ENCODE measurements around the gene POU2AF2. TPM values are rescaled to one million over a fixed set of nuclear protein-coding genes. Genes with fewer than 3 reads are reported as not detected.

Gene POU2AF2
- total and polyA plus RNA-seq, 2 of the 8 experiments (the other 6 are each of a cell fraction or from before 2014, with no cell fraction given): not detected

- WGBS, 2 experiments (ENCODE audit: extremely low coverage in 1 of 2, insufficient coverage in 1 of 2, insufficient read length in 1 of 2, insufficient replicate concordance in 2 of 2, low coverage in 1 of 2, low lambda C conversion rate in 2 of 2, missing lambda C conversion rate in 1 of 2): 88% methylated on average over 1 of the region's 1 CpG; no CpG with 5 or more reads in 1 of the 2 experiments
- Histone ChIP-seq H3K79me1 (ENCODE audit: low read depth, low read length) (no peaks in the 10 kb centered on the region), H2AFZ (ENCODE audit: low read length) (no peak overlapping the region), H4K20me1 (replicated peaks in 1 of 2; ENCODE audit: control insufficient read depth in 1 of 2, insufficient read depth in 2 of 2, low read length in 2 of 2) (no peaks in the 10 kb centered on the region), H4K5ac (ENCODE audit: insufficient read length, low read depth, low read length) (no peak overlapping the region), H3K4me3 (ENCODE audit: extremely low read depth in 1 of 4, insufficient read depth in 2 of 4, low read depth in 3 of 4, low read length in 4 of 4) (no peak overlapping the region), H3K23ac (ENCODE audit: insufficient read length) (no peak overlapping the region), H3K4me2 (ENCODE audit: insufficient read depth in 1 of 2, low read depth in 2 of 2, low read length in 2 of 2) (no peak overlapping the region), H2BK20ac (ENCODE audit: low read length) (no peak overlapping the region), H3K79me2 (ENCODE audit: control insufficient read depth in 1 of 2, insufficient read depth in 2 of 2, low read length in 2 of 2) (no peaks in the 10 kb centered on the region), H3K14ac (ENCODE audit: insufficient read length) (no peak overlapping the region), H3K18ac (ENCODE audit: extremely low read depth, low read length) (no peak overlapping the region), H3K56ac (replicated peaks; ENCODE audit: insufficient read length, low read depth, low read length) (no peak overlapping the region), H4K8ac (ENCODE audit: extremely low read depth, insufficient read depth, low read length) (no peak overlapping the region), H3K36me3 (ENCODE audit: control insufficient read depth in 2 of 4, insufficient read depth in 4 of 4, low read length in 3 of 4) (no peaks in the 10 kb centered on the region), H2BK15ac (ENCODE audit: low read length) (no peak overlapping the region), H3K9me3 (ENCODE audit: insufficient read depth in 2 of 2, low read depth in 1 of 2, low read length in 1 of 2) (no peaks in the 10 kb centered on the region), H3K4ac (replicated peaks; ENCODE audit: insufficient read length, low read depth, low read length) (no peak overlapping the region), H3K27ac (ENCODE audit: low read depth, low read length) (no peak overlapping the region), H3K23me2 (ENCODE audit: low read depth, low read length) (peaks cover 4% of the 10 kb centered on the region; the same call in 1 of the 2 replicates), H3K27me3 (replicated peaks in 1 of 4; ENCODE audit: control insufficient read depth in 3 of 4, extremely low read depth in 1 of 4, insufficient read depth in 3 of 4, low read length in 3 of 4) (no peaks in the 10 kb centered on the region), H2AK5ac (ENCODE audit: low read depth, low read length) (no peak overlapping the region), H2BK5ac (ENCODE audit: low read depth, low read length) (no peak overlapping the region), H4K91ac (replicated peaks; ENCODE audit: insufficient read length, low read length) (no peak overlapping the region), H2BK120ac (replicated peaks; ENCODE audit: low read depth, low read length) (no peak overlapping the region), H3K4me1 (replicated peaks in 1 of 4; ENCODE audit: control insufficient read depth in 3 of 4, insufficient read depth in 4 of 4, low read length in 3 of 4) (no peaks in the 10 kb centered on the region), H3K9ac (replicated peaks in 1 of 4; ENCODE audit: extremely low read depth in 1 of 4, low read depth in 3 of 4, low read length in 3 of 4) (no peak overlapping the region), H2BK12ac (ENCODE audit: low read depth, low read length) (no peak overlapping the region)
- no peak for TF ChIP-seq BCL11A (IDR thresholded peaks at IDR 0.05; ENCODE audit: low read depth in 2 of 2, low read length in 2 of 2)
- no peak for TF ChIP-seq JUND (IDR thresholded peaks at IDR 0.05; ENCODE audit: low read length)
- no peak for TF ChIP-seq CTBP2 (IDR thresholded peaks at IDR 0.05; ENCODE audit: borderline replicate concordance, insufficient read depth, insufficient read length, low read length)
- no peak for TF ChIP-seq MAX (IDR thresholded peaks at IDR 0.05)
- TF ChIP-seq RXRA (IDR thresholded peaks at IDR 0.05; ENCODE audit: insufficient read depth, low read depth, low read length): no peak
- no peak for TF ChIP-seq PHF8 (conservative IDR thresholded peaks at IDR 0.05; ENCODE audit: low read depth, low read length)
- TF ChIP-seq SUZ12 (IDR thresholded peaks at IDR 0.05; ENCODE audit: low read length): no peak
- no peak for TF ChIP-seq RNF2 (IDR thresholded peaks at IDR 0.05; ENCODE audit: borderline replicate concordance, low read depth, low read length, missing control alignments, poor library complexity, severe bottlenecking)
- no peak for TF ChIP-seq POLR2AphosphoS5 (IDR thresholded peaks at IDR 0.05; ENCODE audit: low read depth, low read length)
- POLR2A ChIA-PET (ENCODE audit: partially characterized antibody): interaction anchor here (0.6 kb wide), 1 partner anchor 1165 kb away, joined by 3 read pairs; no protein-coding TSS in a partner anchor
- CTCF ChIA-PET (ENCODE audit: partially characterized antibody): interaction anchor here (3.8 kb wide), 1 partner anchor 28 kb away, joined by 17 read pairs; no protein-coding TSS in a partner anchor
- no peak for DNase-seq (ENCODE audit: low read depth in 1 of 2, low spot score in 2 of 2)
- FAIRE-seq: no peak
Observed at GRCh38 chr11:111312076-111312475, 66.6 kb downstream of the POU2AF2 start.

Data from H1 (cell line).